Measurements from ENCODE around the gene SETDB2. TPM values are rescaled to one million over a fixed set of nuclear protein-coding genes. Genes with fewer than 3 reads are reported as not detected.

The SETDB2 gene
- 14.8 and 21.7 TPM in 2 replicates for polyA plus RNA-seq (2011; rRNA removed)
- polyA minus RNA-seq (2011; rRNA and poly(A)+ RNA removed) = 8.2 and 15.8 TPM in 2 replicates

- Histone ChIP-seq H3K9me3 (ENCODE audit: control insufficient read depth, insufficient read depth, low read length) (peaks cover 2% of the 10 kb centered on the region; the same call in 1 of the 2 replicates), H3K4me3 (ENCODE audit: low read depth, low read length) (peak within 1 kb of the TSS; percentile 93), H3K27ac (ENCODE audit: low read depth, low read length) (peak within 1 kb of the TSS; percentile 97), H3K27me3 (ENCODE audit: control insufficient read depth, insufficient read depth, low read length) (no peaks in the 10 kb centered on the region)
- TF ChIP-seq, protein P1, sequence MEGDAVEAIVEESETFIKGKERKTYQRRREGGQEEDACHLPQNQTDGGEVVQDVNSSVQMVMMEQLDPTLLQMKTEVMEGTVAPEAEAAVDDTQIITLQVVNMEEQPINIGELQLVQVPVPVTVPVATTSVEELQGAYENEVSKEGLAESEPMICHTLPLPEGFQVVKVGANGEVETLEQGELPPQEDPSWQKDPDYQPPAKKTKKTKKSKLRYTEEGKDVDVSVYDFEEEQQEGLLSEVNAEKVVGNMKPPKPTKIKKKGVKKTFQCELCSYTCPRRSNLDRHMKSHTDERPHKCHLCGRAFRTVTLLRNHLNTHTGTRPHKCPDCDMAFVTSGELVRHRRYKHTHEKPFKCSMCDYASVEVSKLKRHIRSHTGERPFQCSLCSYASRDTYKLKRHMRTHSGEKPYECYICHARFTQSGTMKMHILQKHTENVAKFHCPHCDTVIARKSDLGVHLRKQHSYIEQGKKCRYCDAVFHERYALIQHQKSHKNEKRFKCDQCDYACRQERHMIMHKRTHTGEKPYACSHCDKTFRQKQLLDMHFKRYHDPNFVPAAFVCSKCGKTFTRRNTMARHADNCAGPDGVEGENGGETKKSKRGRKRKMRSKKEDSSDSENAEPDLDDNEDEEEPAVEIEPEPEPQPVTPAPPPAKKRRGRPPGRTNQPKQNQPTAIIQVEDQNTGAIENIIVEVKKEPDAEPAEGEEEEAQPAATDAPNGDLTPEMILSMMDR (IDR thresholded peaks at IDR 0.05; ENCODE audit: low read depth, low read length) = peak; percentile 43
- peak; percentile 98 for DNase-seq (ENCODE audit: low read depth, low spot score)
- ChIA-PET CTCF (interaction anchor here (0.9 to 1.4 kb wide), 6 partner anchors 11 to 204 kb away, joined by 3 to 6 read pairs (median 4); no protein-coding TSS in a partner anchor), POLR2A (interaction anchor here (0.6 to 2.3 kb wide), 10 partner anchors 10 to 416 kb away, joined by 3 to 34 read pairs (median 4); partner anchors contain the start of genes CDADC1 and PHF11)
These were observed at the start of gene SETDB2, which contains the start of gene CAB39L for GRCh38 chr13:49443704-49444523. Gene SETDB2 (plus strand): TSS chr13:49444274. CDS start chr13:49451894, 7,620 bp downstream. Gene CAB39L (minus strand): TSS chr13:49444064. CDS start chr13:49382910, 61,154 bp downstream.

DNA sequence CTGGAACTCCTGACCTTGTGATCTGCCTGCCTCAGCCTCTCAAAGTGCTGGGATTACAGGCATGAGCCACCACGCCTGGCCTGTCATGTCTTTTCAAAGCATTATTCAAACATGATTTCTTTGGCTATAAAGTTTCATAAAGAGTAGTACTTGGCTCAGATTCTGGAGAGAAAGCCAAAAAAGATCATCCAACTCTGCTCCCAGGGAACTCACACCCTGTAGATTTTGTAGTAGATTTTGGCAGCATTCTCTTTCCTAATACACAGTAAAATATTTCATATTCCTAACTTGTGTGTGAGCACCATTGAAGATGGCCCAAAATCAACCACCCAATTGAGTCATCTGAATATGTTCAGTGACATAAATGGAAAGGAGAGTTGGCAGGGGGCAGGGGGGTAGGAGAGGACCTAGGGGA, 48.6 kb upstream of the SETDB2 start:
- Histone ChIP-seq H3K27ac (ENCODE audit: low read depth, low read length) (no peak overlapping the region), H3K9me3 (ENCODE audit: control insufficient read depth, insufficient read depth, low read length) (no peaks in the 10 kb centered on the region), H3K4me3 (ENCODE audit: low read depth, low read length) (no peak overlapping the region), H3K27me3 (ENCODE audit: control insufficient read depth, insufficient read depth, low read length) (no peaks in the 10 kb centered on the region)
- DNase-seq (ENCODE audit: low read depth, low spot score) = no peak
- CTCF ChIA-PET = no interaction called here
- TF ChIP-seq, protein P1 (IDR thresholded peaks at IDR 0.05; ENCODE audit: low read depth, low read length) = no peak
- POLR2A ChIA-PET = no interaction called here

- Histone ChIP-seq H3K9me3 (ENCODE audit: control insufficient read depth, insufficient read depth, low read length) (no peaks in the 10 kb centered on the region), H3K27ac (ENCODE audit: low read depth, low read length) (no peak overlapping the region), H3K27me3 (ENCODE audit: control insufficient read depth, insufficient read depth, low read length) (no peaks in the 10 kb centered on the region), H3K4me3 (ENCODE audit: low read depth, low read length) (no peak overlapping the region)
- ChIA-PET CTCF (no interaction called here), POLR2A (no interaction called here)
- TF ChIP-seq, protein P1 (IDR thresholded peaks at IDR 0.05; ENCODE audit: low read depth, low read length) = no peak
- DNase-seq (ENCODE audit: low read depth, low spot score) = no peak
These were observed 48.1 kb upstream of the SETDB2 start for GRCh38 chr13:49395878-49396380.

- H3K9me3 ChIP-seq (ENCODE audit: control insufficient read depth, insufficient read depth, low read length) = no peaks in the 10 kb centered on the region
- H3K4me3 ChIP-seq (ENCODE audit: low read depth, low read length) = no peak overlapping the region
- TF ChIP-seq, protein P1 (IDR thresholded peaks at IDR 0.05; ENCODE audit: low read depth, low read length) = no peak
- no peak for DNase-seq (ENCODE audit: low read depth, low spot score)
- POLR2A ChIA-PET = no interaction called here
- H3K27me3 ChIP-seq (ENCODE audit: control insufficient read depth, insufficient read depth, low read length) = no peaks in the 10 kb centered on the region
- CTCF ChIA-PET = no interaction called here
- no peak overlapping the region for H3K27ac ChIP-seq (ENCODE audit: low read depth, low read length)
These were observed 44.1 kb upstream of the SETDB2 start for GRCh38 chr13:49399801-49400472.

Data from AG04450 (cell line).